Panc1 (cell line): Measurements from ENCODE around the gene ILDR2. TPM values are rescaled to one million over a fixed set of nuclear protein-coding genes. Genes with fewer than 3 reads are reported as not detected.

ENCODE experiments used
- ATAC-seq: fragments of 200-7000 bp; cut with Tn5 transposase; 2 replicates; pipeline ENCODE4 v1.9.1; 2020; ENCODE audit warnings: mild to moderate bottlenecking, moderate library complexity
- BruUV-seq: library from RNA; stranded (reverse); fragments of 400-500 nt; replicated peaks from 2 replicates; lab custom pipeline; 2021; lab: Mats Ljungman, UMichigan
- CTCF ChIA-PET: fragments of 300-600 bp; sonication (Branson Sonifier 250); formaldehyde crosslinking; loops from one replicate; lab custom pipeline; 2022; ENCODE audit warnings: antibody characterized with exemption; lab: Charles Lee
- POLR2A ChIA-PET: fragments of 300-600 bp; sonication (Branson Sonifier 250); formaldehyde crosslinking; loops from one replicate; lab custom pipeline; 2022; ENCODE audit warnings: antibody characterized with exemption; lab: Charles Lee
- DNase-seq: peaks from one replicate; pipeline ENCODE4 v3.0.0-alpha.2; 2010; ENCODE audit warnings: low read depth, low spot score
- H3K27ac ChIP-seq: 2 replicates; pipeline ENCODE4 v1.5.1; 2011; ENCODE audit warnings: mild to moderate bottlenecking, low read length, inconsistent platforms
- H3K27me3 ChIP-seq: fragments of 200-500 bp; sonication (Bioruptor generic); 2 replicates; pipeline ENCODE4 v1.6.0; 2014; ENCODE audit warnings: low read length, inconsistent platforms; ENCODE audit not compliant: control insufficient read depth, insufficient read depth
- H3K36me3 ChIP-seq: fragments of 200-500 bp; sonication (Bioruptor generic); 2 replicates; pipeline ENCODE4 v1.5.1; 2014; ENCODE audit warnings: inconsistent platforms, mild to moderate bottlenecking, low read length, moderate library complexity; ENCODE audit not compliant: control insufficient read depth, insufficient read depth
- H3K4me1 ChIP-seq: 2 replicates; pipeline ENCODE4 v1.5.1; 2011; ENCODE audit warnings: inconsistent platforms, mild to moderate bottlenecking, low read length, moderate library complexity; ENCODE audit not compliant: control insufficient read depth, insufficient read depth
- H3K4me3 ChIP-seq, 2 experiments: 2 replicates each; pipeline ENCODE4 v1.5.1; 2011 to 2012; ENCODE audit warnings: low read depth in 2 of 2, low read length in 2 of 2, mild to moderate bottlenecking in 2 of 2, inconsistent platforms in 1 of 2, moderate library complexity in 1 of 2
- H3K9me3 ChIP-seq: fragments of 200-500 bp; sonication (Bioruptor generic); 2 replicates; pipeline ENCODE4 v1.5.1; 2014; ENCODE audit warnings: low read depth, mild to moderate bottlenecking, inconsistent platforms, low read length, moderate library complexity; ENCODE audit not compliant: control insufficient read depth, insufficient read depth
- CTCF ChIP-seq: fragments of 450-650 bp; IDR thresholded peaks from 2 replicates; pipeline ENCODE4 v1.5.1; 2017; ENCODE audit warnings: mild to moderate bottlenecking
- POLR2AphosphoS5 ChIP-seq: IDR thresholded peaks from 2 replicates; pipeline ENCODE4 v1.6.1; 2012; ENCODE audit warnings: mild to moderate bottlenecking, low read depth, low read length, moderate library complexity
- REST ChIP-seq, 2 experiments: IDR thresholded peaks; 2 replicates each; pipeline ENCODE4 v1.6.1; 2011 to 2012; ENCODE audit warnings: low read depth in 2 of 2, control low read depth in 1 of 2, low read length in 1 of 2, mild to moderate bottlenecking in 1 of 2, moderate library complexity in 1 of 2; ENCODE audit not compliant: insufficient read depth in 1 of 2
- SIN3A ChIP-seq: IDR thresholded peaks from 2 replicates; pipeline ENCODE4 v1.6.1; 2012; ENCODE audit warnings: low read depth, mild to moderate bottlenecking, low read length, moderate library complexity, borderline replicate concordance; ENCODE audit not compliant: insufficient read depth
- TCF7L2 ChIP-seq: IDR thresholded peaks from 2 replicates; pipeline ENCODE4 v1.6.1; 2011; ENCODE audit warnings: mild to moderate bottlenecking, low read depth, low read length, inconsistent platforms
- in situ Hi-C: cut with HindIII; loops from 2 replicates; pipeline ENCODE4 v1.10.0; 2016; ENCODE audit warnings: low sequenced_read_pairs, low pct_unique_long_range_greater_than_20kb
- intact Hi-C: fragments of 100-400 bp; cut with micrococcal nuclease; formaldehyde crosslinking; loops from one replicate; pipeline ENCODE4 v1.10.0; 2022; ENCODE audit not compliant: unreplicated experiment
- total RNA-seq: library from RNA; stranded (reverse); gene quantifications from one replicate; pipeline ENCODE4 v1.2.1, GENCODE V29; 2021; ENCODE audit not compliant: unreplicated experiment

The ILDR2 gene
- total RNA-seq, 1 experiment from 2014 or later: 0.08 TPM

DNA sequence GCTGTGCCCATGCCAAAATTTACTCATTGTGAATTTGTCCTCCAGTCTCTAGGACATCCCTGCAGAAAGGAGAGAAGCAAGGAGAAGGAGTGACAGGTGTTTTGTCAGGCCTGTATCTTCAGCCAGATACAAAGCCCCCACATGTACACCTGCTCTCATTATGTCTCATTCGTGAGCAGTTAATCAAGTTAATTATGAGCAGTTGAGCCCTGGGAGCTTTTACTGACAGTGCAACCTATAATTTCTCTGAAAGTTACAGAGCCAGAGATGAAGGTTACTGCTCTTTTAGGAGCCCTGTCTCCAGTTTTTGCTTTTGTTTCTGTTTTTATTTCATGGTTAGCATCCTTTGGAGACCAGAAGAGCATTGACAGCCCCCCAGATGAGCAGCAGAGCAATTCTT is 5.0 kb upstream of the ILDR2 start:
- in situ Hi-C loops: no loop called here
- ATAC-seq: no peak
- H3K27me3 ChIP-seq: peaks cover 17% of the 10 kb centered on the region
- H3K9me3 ChIP-seq: no peaks in the 10 kb centered on the region
- H3K4me3 ChIP-seq: no peak overlapping the region
- intact Hi-C loops: no loop called here
- no TSS peak for BruUV-seq
- ChIA-PET POLR2A (no interaction called here), CTCF (no interaction called here)
- H3K36me3 ChIP-seq: no peaks in the 10 kb centered on the region
- H3K4me1 ChIP-seq: no peaks in the 10 kb centered on the region
- no peak for DNase-seq
- no peak for TF ChIP-seq POLR2AphosphoS5
- TF ChIP-seq REST (IDR thresholded peaks at IDR 0.05; ENCODE audit: insufficient read depth in 1 of 2, low read depth in 2 of 2, low read length in 1 of 2): no peak
- no peak overlapping the region for H3K27ac ChIP-seq

DNA sequence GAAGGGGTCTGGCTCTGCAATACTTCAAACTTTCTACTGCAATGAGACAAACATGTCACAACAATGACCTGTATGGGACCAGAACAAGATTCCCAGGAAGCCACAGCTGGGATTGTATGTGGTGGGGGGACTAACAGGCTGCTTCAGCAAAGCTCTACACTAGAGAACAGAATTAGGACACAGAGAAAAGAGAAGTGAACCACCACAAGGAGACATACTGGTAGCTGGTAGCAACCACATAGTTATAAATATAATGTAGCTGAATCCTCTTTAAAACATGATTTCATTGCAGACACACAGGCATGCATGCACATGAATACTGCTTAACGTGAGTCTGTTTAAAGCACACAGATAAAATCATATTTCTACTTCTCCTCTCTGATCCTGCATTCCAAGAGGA is 3.5 kb upstream of the ILDR2 start:
- H3K27me3 ChIP-seq: peaks cover 27% of the 10 kb centered on the region
- no peak for ATAC-seq

More for the DNA sequence above, 3.5 kb upstream of the ILDR2 start:
- no peak for DNase-seq
- Histone ChIP-seq H3K4me3 (no peak overlapping the region), H3K4me1 (peaks cover 6% of the 10 kb centered on the region), H3K36me3 (no peaks in the 10 kb centered on the region; the same call in 1 of the 2 replicates), H3K9me3 (no peaks in the 10 kb centered on the region), H3K27ac (no peak overlapping the region)
- POLR2A ChIA-PET: no interaction called here
- intact Hi-C loops: no loop called here
- BruUV-seq: no TSS peak
- no peak for TF ChIP-seq POLR2AphosphoS5
- no peak for TF ChIP-seq TCF7L2
- TF ChIP-seq REST (IDR thresholded peaks at IDR 0.05; ENCODE audit: insufficient read depth in 1 of 2, low read depth in 2 of 2, low read length in 1 of 2): no peak
- TF ChIP-seq CTCF: no peak
- TF ChIP-seq SIN3A: no peak
- in situ Hi-C loops: no loop called here
- CTCF ChIA-PET: no interaction called here
